Tibial nerve (tissue), 4 donors: ENCODE measurements around the gene MINDY4.

Experiments used
- CTCF ChIP-seq, 5 experiments: fragments of 200-600 bp in 3 of 5; fragments of 450-650 bp in 2 of 5; sonication (generic) in 3 of 5; IDR thresholded peaks; one replicate each; pipeline ENCODE4 v1.5.1; 2016 to 2019; ENCODE audit warnings: antibody characterized with exemption in 5 of 5, mild to moderate bottlenecking in 3 of 5, moderate library complexity in 2 of 5
- EP300 ChIP-seq, 2 donors: sonication (generic); formaldehyde crosslinking; IDR thresholded peaks; one replicate each; pipeline ENCODE4 v1.6.1; 2017; ENCODE audit warnings: antibody characterized with exemption in 2 of 2, mild to moderate bottlenecking in 1 of 2
- POLR2A ChIP-seq, 2 donors: fragments of 450-650 bp; IDR thresholded peaks; one replicate each; pipeline ENCODE4 v1.6.1; 2017; ENCODE audit warnings: antibody characterized with exemption in 2 of 2, mild to moderate bottlenecking in 2 of 2, moderate library complexity in 2 of 2

GRCh38 chr7:30869794-30870611, 98.8 kb downstream of the MINDY4 start:
- TF ChIP-seq CTCF (IDR thresholded peaks at IDR 0.05): no peak
- no peak for TF ChIP-seq POLR2A (IDR thresholded peaks at IDR 0.05)
- no peak for TF ChIP-seq EP300 (IDR thresholded peaks at IDR 0.05)
